Neural cell (in vitro differentiated cells): ENCODE measurements around the gene CD4.

ENCODE experiments used
- EP300 ChIP-seq: fragments of 450-650 bp; conservative IDR thresholded peaks from 2 replicates; pipeline ENCODE4 v1.6.1; 2014; ENCODE audit warnings: antibody characterized with exemption, mild to moderate bottlenecking, moderate library complexity; ENCODE audit not compliant: poor library complexity, severe bottlenecking
- EZH2 ChIP-seq: fragments of 200-600, 300-800 bp; shearing (Covaris generic), sonication (generic); IDR thresholded peaks from 2 replicates; pipeline ENCODE4 v1.6.1; 2014; ENCODE audit warnings: antibody characterized with exemption, low read length, borderline replicate concordance, mild to moderate bottlenecking; ENCODE audit not compliant: insufficient read depth, poor library complexity, severe bottlenecking
- POLR2AphosphoS5 ChIP-seq: IDR thresholded peaks from 2 replicates; pipeline ENCODE4 v1.6.1; 2012
- RAD21 ChIP-seq: fragments of 450-650 bp; conservative IDR thresholded peaks from 2 replicates; pipeline ENCODE4 v1.6.1; 2014; ENCODE audit warnings: antibody characterized with exemption, mild to moderate bottlenecking, moderate library complexity
- TAF1 ChIP-seq: IDR thresholded peaks from 2 replicates; pipeline ENCODE4 v1.6.1; 2012; ENCODE audit warnings: low read depth
- TF ChIP-seq, protein P1 (sequence below): fragments of 450-650 bp; IDR thresholded peaks from 2 replicates; pipeline ENCODE4 v1.5.1; 2014; ENCODE audit warnings: antibody characterized with exemption, mild to moderate bottlenecking, moderate library complexity; ENCODE audit not compliant: poor library complexity, severe bottlenecking
- TF ChIP-seq, protein P2 (sequence below): IDR thresholded peaks from 2 replicates; pipeline ENCODE4 v1.6.1; 2012; ENCODE audit warnings: borderline replicate concordance

DNA sequence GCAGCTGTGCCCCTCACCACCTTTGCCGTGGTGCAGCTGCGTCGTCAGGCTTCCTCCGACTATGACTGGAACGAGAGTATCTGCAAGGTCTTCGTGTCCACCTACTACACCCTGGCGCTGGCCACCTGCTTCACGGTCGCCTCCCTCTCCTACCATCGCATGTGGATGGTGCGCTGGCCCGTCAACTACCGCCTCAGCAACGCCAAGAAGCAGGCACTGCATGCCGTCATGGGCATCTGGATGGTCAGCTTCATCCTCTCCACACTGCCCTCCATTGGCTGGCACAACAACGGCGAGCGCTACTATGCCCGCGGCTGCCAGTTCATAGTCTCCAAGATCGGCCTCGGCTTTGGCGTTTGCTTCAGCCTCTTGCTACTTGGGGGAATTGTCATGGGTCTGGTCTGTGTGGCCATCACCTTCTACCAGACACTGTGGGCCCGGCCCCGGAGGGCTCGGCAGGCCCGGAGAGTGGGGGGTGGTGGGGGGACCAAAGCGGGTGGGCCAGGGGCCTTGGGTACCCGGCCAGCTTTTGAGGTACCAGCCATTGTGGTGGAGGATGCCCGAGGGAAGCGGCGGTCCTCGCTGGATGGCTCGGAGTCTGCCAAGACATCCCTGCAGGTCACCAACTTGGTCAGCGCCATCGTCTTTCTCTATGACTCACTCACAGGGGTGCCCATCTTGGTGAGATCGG is 34.9 kb downstream of the CD4 start:
- TF ChIP-seq, protein P1, sequence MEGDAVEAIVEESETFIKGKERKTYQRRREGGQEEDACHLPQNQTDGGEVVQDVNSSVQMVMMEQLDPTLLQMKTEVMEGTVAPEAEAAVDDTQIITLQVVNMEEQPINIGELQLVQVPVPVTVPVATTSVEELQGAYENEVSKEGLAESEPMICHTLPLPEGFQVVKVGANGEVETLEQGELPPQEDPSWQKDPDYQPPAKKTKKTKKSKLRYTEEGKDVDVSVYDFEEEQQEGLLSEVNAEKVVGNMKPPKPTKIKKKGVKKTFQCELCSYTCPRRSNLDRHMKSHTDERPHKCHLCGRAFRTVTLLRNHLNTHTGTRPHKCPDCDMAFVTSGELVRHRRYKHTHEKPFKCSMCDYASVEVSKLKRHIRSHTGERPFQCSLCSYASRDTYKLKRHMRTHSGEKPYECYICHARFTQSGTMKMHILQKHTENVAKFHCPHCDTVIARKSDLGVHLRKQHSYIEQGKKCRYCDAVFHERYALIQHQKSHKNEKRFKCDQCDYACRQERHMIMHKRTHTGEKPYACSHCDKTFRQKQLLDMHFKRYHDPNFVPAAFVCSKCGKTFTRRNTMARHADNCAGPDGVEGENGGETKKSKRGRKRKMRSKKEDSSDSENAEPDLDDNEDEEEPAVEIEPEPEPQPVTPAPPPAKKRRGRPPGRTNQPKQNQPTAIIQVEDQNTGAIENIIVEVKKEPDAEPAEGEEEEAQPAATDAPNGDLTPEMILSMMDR = no peak
- no peak for TF ChIP-seq RAD21
- TF ChIP-seq EZH2 = no peak
- TF ChIP-seq POLR2AphosphoS5 = no peak
- no peak for TF ChIP-seq EP300
- TF ChIP-seq, protein P2, sequence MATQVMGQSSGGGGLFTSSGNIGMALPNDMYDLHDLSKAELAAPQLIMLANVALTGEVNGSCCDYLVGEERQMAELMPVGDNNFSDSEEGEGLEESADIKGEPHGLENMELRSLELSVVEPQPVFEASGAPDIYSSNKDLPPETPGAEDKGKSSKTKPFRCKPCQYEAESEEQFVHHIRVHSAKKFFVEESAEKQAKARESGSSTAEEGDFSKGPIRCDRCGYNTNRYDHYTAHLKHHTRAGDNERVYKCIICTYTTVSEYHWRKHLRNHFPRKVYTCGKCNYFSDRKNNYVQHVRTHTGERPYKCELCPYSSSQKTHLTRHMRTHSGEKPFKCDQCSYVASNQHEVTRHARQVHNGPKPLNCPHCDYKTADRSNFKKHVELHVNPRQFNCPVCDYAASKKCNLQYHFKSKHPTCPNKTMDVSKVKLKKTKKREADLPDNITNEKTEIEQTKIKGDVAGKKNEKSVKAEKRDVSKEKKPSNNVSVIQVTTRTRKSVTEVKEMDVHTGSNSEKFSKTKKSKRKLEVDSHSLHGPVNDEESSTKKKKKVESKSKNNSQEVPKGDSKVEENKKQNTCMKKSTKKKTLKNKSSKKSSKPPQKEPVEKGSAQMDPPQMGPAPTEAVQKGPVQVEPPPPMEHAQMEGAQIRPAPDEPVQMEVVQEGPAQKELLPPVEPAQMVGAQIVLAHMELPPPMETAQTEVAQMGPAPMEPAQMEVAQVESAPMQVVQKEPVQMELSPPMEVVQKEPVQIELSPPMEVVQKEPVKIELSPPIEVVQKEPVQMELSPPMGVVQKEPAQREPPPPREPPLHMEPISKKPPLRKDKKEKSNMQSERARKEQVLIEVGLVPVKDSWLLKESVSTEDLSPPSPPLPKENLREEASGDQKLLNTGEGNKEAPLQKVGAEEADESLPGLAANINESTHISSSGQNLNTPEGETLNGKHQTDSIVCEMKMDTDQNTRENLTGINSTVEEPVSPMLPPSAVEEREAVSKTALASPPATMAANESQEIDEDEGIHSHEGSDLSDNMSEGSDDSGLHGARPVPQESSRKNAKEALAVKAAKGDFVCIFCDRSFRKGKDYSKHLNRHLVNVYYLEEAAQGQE = no peak
- TF ChIP-seq TAF1 = no peak
